PC-3 (cell line): ENCODE results near the gene DUS3L. TPM values are rescaled to one million over a fixed set of nuclear protein-coding genes. Genes with fewer than 3 reads are reported as not detected.

Source experiments
- ATAC-seq: fragments of 200-7000 bp; cut with Tn5 transposase; 2 replicates; pipeline ENCODE4 v1.9.1; 2020; ENCODE audit warnings: mild to moderate bottlenecking, moderate library complexity
- BruUV-seq: library from RNA; stranded (reverse); fragments of 400-500 nt; replicated peaks from 2 replicates; lab custom pipeline; 2021; lab: Mats Ljungman, UMichigan
- CTCF ChIA-PET: fragments of 300-600 bp; sonication (Branson Sonifier 250); formaldehyde crosslinking; loops from one replicate; lab custom pipeline; 2022; ENCODE audit warnings: antibody characterized with exemption; lab: Charles Lee
- POLR2A ChIA-PET: fragments of 300-600 bp; sonication (Branson Sonifier 250); formaldehyde crosslinking; loops from one replicate; lab custom pipeline; 2022; ENCODE audit warnings: antibody characterized with exemption; ENCODE audit not compliant: unreplicated experiment; lab: Charles Lee
- DNase-seq: peaks from one replicate; pipeline ENCODE4 v3.0.0-alpha.2; 2015
- H2AFZ ChIP-seq: fragments of 300-600 bp; sonication (generic); 2 replicates; pipeline ENCODE4 v1.6.0; 2016; ENCODE audit warnings: antibody characterized with exemption, low read length
- H3F3A ChIP-seq: fragments of 300-600 bp; sonication (generic); one replicate; pipeline ENCODE4 v1.6.0; 2017; ENCODE audit warnings: antibody characterized with exemption, low read length, control low read depth, mild to moderate bottlenecking; ENCODE audit not compliant: unreplicated experiment
- H3K27ac ChIP-seq: fragments of 300-600 bp; sonication (generic); 2 replicates; pipeline ENCODE4 v1.5.1; 2016; ENCODE audit warnings: mild to moderate bottlenecking, low read length
- H3K27me3 ChIP-seq: fragments of 300-600 bp; sonication (generic); 2 replicates; pipeline ENCODE4 v1.6.1; 2016; ENCODE audit warnings: low read length, mixed read lengths
- H3K36me3 ChIP-seq: fragments of 300-600 bp; sonication (generic); 2 replicates; pipeline ENCODE4 v1.6.1; 2016; ENCODE audit warnings: low read depth, mixed run types, low read length, mixed read lengths
- H3K4me1 ChIP-seq: fragments of 300-600 bp; sonication (generic); 2 replicates; pipeline ENCODE4 v1.5.1; 2016; ENCODE audit warnings: low read length; ENCODE audit not compliant: insufficient read depth
- H3K4me2 ChIP-seq: fragments of 300-600 bp; sonication (generic); 2 replicates; pipeline ENCODE4 v1.6.0; 2016; ENCODE audit warnings: low read length
- H3K4me3 ChIP-seq: fragments of 300-600 bp; sonication (generic); 2 replicates; pipeline ENCODE4 v1.5.1; 2016; ENCODE audit warnings: mild to moderate bottlenecking, low read length, mixed read lengths
- H3K79me2 ChIP-seq: fragments of 300-600 bp; sonication (generic); 2 replicates; pipeline ENCODE4 v1.6.1; 2017; ENCODE audit warnings: low read length, mixed read lengths
- H3K9ac ChIP-seq: fragments of 300-600 bp; sonication (generic); 2 replicates; pipeline ENCODE4 v1.6.0; 2016; ENCODE audit warnings: mild to moderate bottlenecking, low read length
- H3K9me2 ChIP-seq: fragments of 300-600 bp; sonication (generic); replicated peaks from 2 replicates; pipeline ENCODE4 v1.6.1; 2016; ENCODE audit warnings: mixed run types, low read length, mixed read lengths
- H3K9me3 ChIP-seq: fragments of 300-600 bp; sonication (generic); 2 replicates; pipeline ENCODE4 v1.6.1; 2016; ENCODE audit warnings: low read length, mixed read lengths
- H4K20me1 ChIP-seq: fragments of 300-600 bp; sonication (generic); 2 replicates; pipeline ENCODE4 v1.6.1; 2016; ENCODE audit warnings: low read length, mixed read lengths
- CTCF ChIP-seq: fragments of 300-600 bp; sonication (generic); conservative IDR thresholded peaks from 2 replicates; pipeline ENCODE4 v1.5.1; 2017; ENCODE audit warnings: antibody characterized with exemption, low read depth, mild to moderate bottlenecking, low read length
- EZH2 ChIP-seq: fragments of 300-600 bp; sonication (generic); IDR thresholded peaks from one replicate; pipeline ENCODE4 v1.6.1; 2017; ENCODE audit warnings: antibody characterized with exemption, mild to moderate bottlenecking, low read length; ENCODE audit not compliant: unreplicated experiment
- EZH2phosphoT487 ChIP-seq: fragments of 300-600 bp; sonication (generic); IDR thresholded peaks from 2 replicates; pipeline ENCODE4 v1.6.1; 2018; ENCODE audit warnings: mild to moderate bottlenecking, antibody characterized with exemption, low read length, borderline replicate concordance
- intact Hi-C: fragments of 100-400 bp; cut with micrococcal nuclease; formaldehyde crosslinking; loops from 2 replicates; pipeline ENCODE4 v1.9.0; 2023
- total RNA-seq: library from RNA; depleted of rRNA; stranded (reverse); fragments of >200 nt; gene quantifications from 2 replicates; pipeline ENCODE4 v1.2.3, GENCODE V29; 2014

The DUS3L gene
- total RNA-seq, 1 experiment from 2014 or later: 118 TPM

DNA sequence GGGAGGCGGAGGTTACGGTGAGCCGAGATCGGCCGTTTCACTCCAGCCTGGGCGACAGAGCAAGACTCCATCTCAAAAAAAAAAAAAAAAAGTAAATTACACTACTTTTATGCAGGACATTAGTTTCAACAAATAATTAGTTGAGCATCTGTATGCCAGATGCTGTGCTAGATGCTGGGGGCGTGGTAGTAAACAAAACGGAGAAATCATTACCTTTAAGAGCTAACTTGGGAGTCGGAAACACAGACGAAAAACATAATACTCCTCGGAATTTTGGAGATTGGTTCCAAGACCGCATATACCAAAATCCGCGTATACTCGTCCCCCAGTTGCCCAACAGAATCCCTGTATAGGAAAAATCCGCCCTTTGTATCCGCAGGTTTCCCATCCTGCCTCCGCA lies 1.3 kb upstream of the DUS3L start:
- Histone ChIP-seq H3K9me3 (no peaks in the 10 kb centered on the region), H3K79me2 (peaks cover 15% of the 10 kb centered on the region), H3K4me2 (no peak overlapping the region), H3K4me1 (peaks cover 8% of the 10 kb centered on the region), H3K9ac (no peak overlapping the region), H3K36me3 (peaks cover 27% of the 10 kb centered on the region), H4K20me1 (0 out of 2 replicates have a peak, but pooled peaks cover 4% of the 10 kb centered on the region), H3K9me2 (no peaks in the 10 kb centered on the region), H3K27me3 (no peaks in the 10 kb centered on the region), H2AFZ (no peak overlapping the region), H3K27ac (no peak overlapping the region), H3K4me3 (no peak overlapping the region), H3F3A (no peaks in the 10 kb centered on the region)
- DNase-seq: no peak
- ATAC-seq: no peak
- ChIA-PET POLR2A (no interaction called here), CTCF (no interaction called here)
- TF ChIP-seq CTCF: no peak
- no peak for TF ChIP-seq EZH2
- no peak for TF ChIP-seq EZH2phosphoT487
- intact Hi-C loops: loop anchor here (10.0 kb wide), 1 partner anchor 107 kb away; the partner anchor contains the start of genes HSD11B1L and MICOS13
- no TSS peak for BruUV-seq

GRCh38 chr19:5789886-5790558 lies 941 bp downstream of the DUS3L start:
- H3K9me3 ChIP-seq: no peaks in the 10 kb centered on the region
- no peak for ATAC-seq
- no peak overlapping the region for H3K27ac ChIP-seq
- no peaks in the 10 kb centered on the region for H3F3A ChIP-seq
- H3K4me1 ChIP-seq: peaks cover 8% of the 10 kb centered on the region
- H3K4me2 ChIP-seq: peak overlapping the region; percentile 86
- no peak for TF ChIP-seq EZH2phosphoT487
- TF ChIP-seq EZH2: no peak
- TF ChIP-seq CTCF: no peak
- DNase-seq: no peak
- peaks cover 15% of the 10 kb centered on the region for H3K79me2 ChIP-seq
- no peak overlapping the region for H2AFZ ChIP-seq
- BruUV-seq: no TSS peak
- H3K9ac ChIP-seq: peak overlapping the region; percentile 96
- ChIA-PET CTCF (no interaction called here), POLR2A (interaction anchor here (0.6 kb wide), 2 partner anchors 114 to 165 kb away, joined by 5 to 14 read pairs; partner anchors contain the start of gene NDUFA11)
- H3K27me3 ChIP-seq: no peaks in the 10 kb centered on the region
- H3K9me2 ChIP-seq: no peaks in the 10 kb centered on the region
- H4K20me1 ChIP-seq: 0 out of 2 replicates have a peak, but pooled peaks cover 4% of the 10 kb centered on the region
- intact Hi-C loops: loop anchor here (10.0 kb wide), 1 partner anchor 105 kb away; the partner anchor contains the start of genes HSD11B1L and MICOS13
- H3K36me3 ChIP-seq: peaks cover 42% of the 10 kb centered on the region
- H3K4me3 ChIP-seq: peak overlapping the region; percentile 78

DNA sequence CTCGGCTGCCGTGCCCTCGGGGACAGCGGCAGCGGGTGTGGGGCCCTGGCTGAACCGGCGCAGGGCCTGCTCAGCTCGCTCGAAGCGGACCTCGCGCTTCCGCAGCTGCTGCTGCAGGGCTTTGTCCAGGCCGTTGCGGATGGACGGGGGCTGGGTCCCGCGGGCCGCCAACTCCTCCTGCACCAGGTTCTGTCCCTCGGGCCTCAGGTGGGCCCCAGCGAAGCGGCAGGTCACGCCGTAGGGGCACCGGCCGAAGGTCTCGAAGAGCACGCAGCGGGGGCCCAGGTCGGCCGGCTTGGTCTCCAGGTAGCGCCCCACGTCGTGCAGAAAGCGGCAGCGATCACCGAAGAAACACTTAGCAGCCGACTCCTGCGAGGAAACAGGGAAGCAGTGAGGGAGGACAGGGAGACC lies 1.6 kb downstream of the DUS3L start:
- ATAC-seq (no peak), DNase-seq (no peak)
- CTCF ChIA-PET: no interaction called here
- H2AFZ ChIP-seq: no peak overlapping the region
- H3K27me3 ChIP-seq: no peaks in the 10 kb centered on the region
- H3F3A ChIP-seq: no peaks in the 10 kb centered on the region
- H3K9ac ChIP-seq: no peak overlapping the region
- peaks cover 8% of the 10 kb centered on the region for H3K4me1 ChIP-seq
- TF ChIP-seq EZH2phosphoT487 (no peak), EZH2 (no peak), CTCF (no peak)
- BruUV-seq: no TSS peak
- intact Hi-C loops: no loop called here
- H3K9me3 ChIP-seq: no peaks in the 10 kb centered on the region
- no peak overlapping the region for H3K4me2 ChIP-seq
- peaks cover 15% of the 10 kb centered on the region for H3K79me2 ChIP-seq
- no peak overlapping the region for H3K27ac ChIP-seq
- POLR2A ChIA-PET: no interaction called here
- peak overlapping the region; percentile 78 for H3K4me3 ChIP-seq
- H4K20me1 ChIP-seq: 0 out of 2 replicates have a peak, but pooled peaks cover 4% of the 10 kb centered on the region
- H3K36me3 ChIP-seq: peaks cover 45% of the 10 kb centered on the region
- no peaks in the 10 kb centered on the region for H3K9me2 ChIP-seq
